Measurements from ENCODE around the gene UBE2Q1.

GRCh38 chr1:154567386-154568156 lies 9.1 kb upstream of the UBE2Q1 start, which contains the start of gene CHRNB2:
- TF ChIP-seq, protein P1, sequence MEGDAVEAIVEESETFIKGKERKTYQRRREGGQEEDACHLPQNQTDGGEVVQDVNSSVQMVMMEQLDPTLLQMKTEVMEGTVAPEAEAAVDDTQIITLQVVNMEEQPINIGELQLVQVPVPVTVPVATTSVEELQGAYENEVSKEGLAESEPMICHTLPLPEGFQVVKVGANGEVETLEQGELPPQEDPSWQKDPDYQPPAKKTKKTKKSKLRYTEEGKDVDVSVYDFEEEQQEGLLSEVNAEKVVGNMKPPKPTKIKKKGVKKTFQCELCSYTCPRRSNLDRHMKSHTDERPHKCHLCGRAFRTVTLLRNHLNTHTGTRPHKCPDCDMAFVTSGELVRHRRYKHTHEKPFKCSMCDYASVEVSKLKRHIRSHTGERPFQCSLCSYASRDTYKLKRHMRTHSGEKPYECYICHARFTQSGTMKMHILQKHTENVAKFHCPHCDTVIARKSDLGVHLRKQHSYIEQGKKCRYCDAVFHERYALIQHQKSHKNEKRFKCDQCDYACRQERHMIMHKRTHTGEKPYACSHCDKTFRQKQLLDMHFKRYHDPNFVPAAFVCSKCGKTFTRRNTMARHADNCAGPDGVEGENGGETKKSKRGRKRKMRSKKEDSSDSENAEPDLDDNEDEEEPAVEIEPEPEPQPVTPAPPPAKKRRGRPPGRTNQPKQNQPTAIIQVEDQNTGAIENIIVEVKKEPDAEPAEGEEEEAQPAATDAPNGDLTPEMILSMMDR (IDR thresholded peaks at IDR 0.05), result no peak
- no peak for TF ChIP-seq POLR2AphosphoS5 (IDR thresholded peaks at IDR 0.05)

Data from suprapubic skin (tissue), 3 donors.